ENCODE data around the gene TBATA. TPM values are rescaled to one million over a fixed set of nuclear protein-coding genes. Genes with fewer than 3 reads are reported as not detected.

TBATA gene
- total RNA-seq, 1 donor from 2014 or later: not detected

GRCh38 chr10:70732569-70732968, 52.6 kb downstream of the TBATA start:
- Mint-ChIP-seq H3K4me1 (ENCODE audit: unreplicated experiment) (no peaks in the 10 kb centered on the region), H3K36me3 (ENCODE audit: unreplicated experiment) (peaks cover 2% of the 10 kb centered on the region), H3K27ac (ENCODE audit: unreplicated experiment) (no peak overlapping the region), H3K27me3 (ENCODE audit: unreplicated experiment) (no peaks in the 10 kb centered on the region), H3K4me3 (ENCODE audit: unreplicated experiment) (no peak overlapping the region), H3K9me3 (ENCODE audit: unreplicated experiment) (no peaks in the 10 kb centered on the region)
- DNase-seq (ENCODE audit: extremely low spot score, unreplicated experiment): no peak
- no peak for TF ChIP-seq CTCF (IDR thresholded peaks at IDR 0.05)

GRCh38 chr10:70730955-70731354, 54.2 kb downstream of the TBATA start:
- no peak overlapping the region for H3K4me3 Mint-ChIP-seq (ENCODE audit: unreplicated experiment)
- no peaks in the 10 kb centered on the region for H3K27me3 Mint-ChIP-seq (ENCODE audit: unreplicated experiment)
- H3K9me3 Mint-ChIP-seq (ENCODE audit: unreplicated experiment): no peaks in the 10 kb centered on the region
- no peak for DNase-seq (ENCODE audit: extremely low spot score, unreplicated experiment)
- TF ChIP-seq CTCF (IDR thresholded peaks at IDR 0.05): no peak
- no peak overlapping the region for H3K27ac Mint-ChIP-seq (ENCODE audit: unreplicated experiment)
- H3K4me1 Mint-ChIP-seq (ENCODE audit: unreplicated experiment): no peaks in the 10 kb centered on the region
- H3K36me3 Mint-ChIP-seq (ENCODE audit: unreplicated experiment): peaks cover 2% of the 10 kb centered on the region

GRCh38 chr10:70729763-70730357, 55.3 kb downstream of the TBATA start:
- Mint-ChIP-seq H3K27ac (ENCODE audit: unreplicated experiment) (no peak overlapping the region), H3K27me3 (ENCODE audit: unreplicated experiment) (peaks cover 2% of the 10 kb centered on the region), H3K36me3 (ENCODE audit: unreplicated experiment) (peaks cover 2% of the 10 kb centered on the region), H3K4me1 (ENCODE audit: unreplicated experiment) (no peaks in the 10 kb centered on the region), H3K4me3 (ENCODE audit: unreplicated experiment) (no peak overlapping the region), H3K9me3 (ENCODE audit: unreplicated experiment) (no peaks in the 10 kb centered on the region)
- no peak for TF ChIP-seq CTCF (IDR thresholded peaks at IDR 0.05)
- no peak for DNase-seq (ENCODE audit: extremely low spot score, unreplicated experiment)

GRCh38 chr10:70728328-70728727, 56.8 kb downstream of the TBATA start:
- Mint-ChIP-seq H3K9me3 (ENCODE audit: unreplicated experiment) (no peaks in the 10 kb centered on the region), H3K4me3 (ENCODE audit: unreplicated experiment) (no peak overlapping the region), H3K27me3 (ENCODE audit: unreplicated experiment) (peaks cover 3% of the 10 kb centered on the region)

More at GRCh38 chr10:70728328-70728727, 56.8 kb downstream of the TBATA start:
- no peaks in the 10 kb centered on the region for H3K4me1 Mint-ChIP-seq (ENCODE audit: unreplicated experiment)
- H3K36me3 Mint-ChIP-seq (ENCODE audit: unreplicated experiment): peaks cover 2% of the 10 kb centered on the region
- DNase-seq (ENCODE audit: extremely low spot score, unreplicated experiment): no peak
- H3K27ac Mint-ChIP-seq (ENCODE audit: unreplicated experiment): no peak overlapping the region
- no peak for TF ChIP-seq CTCF (IDR thresholded peaks at IDR 0.05)

Measured in osteocyte (in vitro differentiated cells).